SH-SY5Y (cell line): ENCODE results near the gene ELMOD3.

ENCODE experiments used
- GATA2 ChIP-seq: IDR thresholded peaks from 2 replicates; pipeline ENCODE4 v1.6.1; 2011; ENCODE audit warnings: mild to moderate bottlenecking, low read depth, low read length
- GATA3 ChIP-seq: IDR thresholded peaks from 2 replicates; pipeline ENCODE4 v1.6.1; 2011; ENCODE audit warnings: low read depth, mild to moderate bottlenecking, low read length, moderate library complexity

The ELMOD3 gene

DNA sequence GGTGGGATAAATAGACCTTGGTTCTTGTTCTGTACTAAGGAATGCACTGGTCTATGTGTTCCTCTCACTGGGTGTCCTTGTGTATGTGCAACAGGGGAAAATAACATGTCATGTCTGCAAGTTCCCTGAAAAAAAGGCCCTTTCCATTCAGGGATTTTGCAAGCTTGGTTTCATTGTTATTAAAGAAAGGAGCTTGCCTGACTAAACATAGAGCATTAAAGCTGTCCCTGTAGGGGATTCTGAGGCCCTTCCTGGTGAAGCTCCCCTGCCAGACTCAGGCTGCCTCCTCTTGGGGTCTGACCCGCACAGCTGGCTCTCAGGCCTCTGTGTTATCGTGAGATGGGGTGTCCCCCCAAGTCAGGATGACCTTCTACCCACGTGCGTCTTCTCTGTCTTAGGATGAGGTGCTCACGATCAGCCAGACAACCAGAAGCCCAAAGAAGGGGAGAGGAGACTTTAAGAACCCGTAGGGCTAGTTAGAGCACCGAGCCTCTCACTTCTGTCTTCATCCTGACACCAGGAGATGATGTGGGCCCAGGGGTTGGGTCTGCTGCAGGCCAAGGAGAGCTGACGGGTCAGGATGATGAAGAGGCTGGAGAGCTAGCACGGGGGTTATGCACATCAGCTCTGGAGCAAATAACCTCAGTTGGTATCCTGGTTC, 34.4 kb downstream of the ELMOD3 start:
- TF ChIP-seq GATA3 (no peak), GATA2 (no peak)

DNA sequence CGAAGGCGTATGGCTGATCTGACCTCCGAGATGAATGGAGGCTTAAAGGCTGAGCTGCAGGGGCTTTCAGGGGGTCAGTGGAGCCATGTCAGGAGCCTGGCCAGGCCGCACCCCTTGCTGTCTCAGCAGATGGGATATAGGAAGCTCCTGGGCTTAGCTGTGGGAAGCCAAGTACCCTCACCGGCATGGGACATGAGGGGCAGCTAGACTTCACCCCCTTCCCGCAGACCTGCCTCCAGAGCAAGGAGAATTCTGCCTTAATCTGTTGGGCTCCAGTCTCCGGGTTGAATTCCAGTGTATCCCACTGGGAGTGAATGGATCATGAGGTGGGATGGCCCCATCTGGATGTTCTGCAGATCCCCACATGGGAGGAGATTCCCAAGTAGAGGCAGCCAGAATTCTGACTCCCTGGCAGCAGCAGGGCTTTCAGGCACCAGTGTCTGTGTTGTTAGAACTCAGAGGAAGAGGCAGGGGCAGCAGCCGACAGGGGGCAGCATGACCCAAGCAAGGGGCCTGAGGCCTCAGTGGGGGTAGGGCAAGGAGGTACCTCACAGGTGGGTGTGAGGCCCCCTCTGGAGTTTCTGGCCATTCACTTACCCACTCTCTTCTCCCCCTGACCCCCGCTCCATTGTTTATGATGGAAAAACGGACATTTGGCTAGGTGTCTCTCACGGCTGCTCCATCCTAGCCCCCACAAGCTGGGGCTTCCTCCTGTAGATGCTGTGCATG, 36.5 kb downstream of the ELMOD3 start:
- no peak for TF ChIP-seq GATA3
- no peak for TF ChIP-seq GATA2

DNA sequence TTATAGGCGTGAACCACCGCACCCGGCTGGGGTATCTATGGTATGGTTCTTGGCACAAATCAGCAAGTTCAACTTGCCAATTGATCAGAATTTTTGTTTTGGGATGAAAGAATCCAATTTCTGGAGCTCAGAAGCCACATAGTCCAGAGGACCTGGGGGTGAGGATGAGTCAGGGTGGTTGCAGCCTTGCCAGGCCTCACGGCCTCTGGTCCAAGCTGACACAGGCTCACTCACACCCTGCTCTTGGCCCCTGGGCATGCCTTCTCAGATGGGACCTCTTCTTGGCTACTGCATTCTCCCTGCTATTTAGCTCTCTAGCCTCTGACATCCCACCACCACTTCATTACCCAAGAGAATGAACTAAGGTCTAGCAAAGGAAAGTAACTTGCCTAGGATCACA, 39.3 kb downstream of the ELMOD3 start:
- TF ChIP-seq GATA2: no peak
- no peak for TF ChIP-seq GATA3

DNA sequence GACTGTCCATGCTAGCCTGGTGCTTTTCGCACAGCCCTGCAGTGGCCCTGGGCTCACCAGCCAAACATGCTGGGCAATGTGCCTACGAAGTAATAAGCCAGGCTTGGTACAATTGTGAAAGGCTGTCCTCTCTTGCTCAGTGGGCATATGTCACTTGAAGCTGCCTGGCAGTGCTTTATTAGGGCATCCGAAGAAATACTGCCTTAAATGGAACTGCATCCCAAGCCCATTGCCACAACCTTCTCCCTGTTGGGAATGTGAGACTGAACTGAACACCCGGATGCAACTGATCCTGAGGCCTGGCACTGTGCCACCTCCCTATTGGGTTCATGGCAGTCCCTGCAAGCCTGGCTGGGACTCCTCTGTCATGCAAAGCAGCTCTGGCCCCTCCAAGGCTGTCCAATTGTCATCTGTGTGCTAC, 39.7 kb downstream of the ELMOD3 start:
- TF ChIP-seq GATA3: no peak
- TF ChIP-seq GATA2: no peak

DNA sequence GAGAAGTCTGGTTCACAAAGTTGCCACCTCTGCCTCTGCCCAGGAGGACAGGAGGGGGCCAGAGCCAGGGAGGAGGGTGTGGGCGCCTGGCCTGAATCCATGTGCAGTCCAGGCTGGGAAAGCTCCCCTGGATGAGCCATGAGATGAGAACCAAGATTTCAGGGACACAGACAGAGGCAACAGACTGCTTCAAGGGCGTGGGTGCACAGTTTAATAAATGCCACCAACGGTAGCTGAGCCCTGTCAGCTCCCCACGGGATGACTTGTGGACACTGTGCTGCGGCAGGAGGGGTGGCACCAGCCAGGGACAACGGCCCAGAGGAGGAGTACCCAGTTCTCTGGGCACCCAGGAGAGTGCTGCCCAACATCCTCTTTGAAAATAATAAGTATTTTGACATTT, 40.4 kb downstream of the ELMOD3 start:
- no peak for TF ChIP-seq GATA2
- no peak for TF ChIP-seq GATA3

DNA sequence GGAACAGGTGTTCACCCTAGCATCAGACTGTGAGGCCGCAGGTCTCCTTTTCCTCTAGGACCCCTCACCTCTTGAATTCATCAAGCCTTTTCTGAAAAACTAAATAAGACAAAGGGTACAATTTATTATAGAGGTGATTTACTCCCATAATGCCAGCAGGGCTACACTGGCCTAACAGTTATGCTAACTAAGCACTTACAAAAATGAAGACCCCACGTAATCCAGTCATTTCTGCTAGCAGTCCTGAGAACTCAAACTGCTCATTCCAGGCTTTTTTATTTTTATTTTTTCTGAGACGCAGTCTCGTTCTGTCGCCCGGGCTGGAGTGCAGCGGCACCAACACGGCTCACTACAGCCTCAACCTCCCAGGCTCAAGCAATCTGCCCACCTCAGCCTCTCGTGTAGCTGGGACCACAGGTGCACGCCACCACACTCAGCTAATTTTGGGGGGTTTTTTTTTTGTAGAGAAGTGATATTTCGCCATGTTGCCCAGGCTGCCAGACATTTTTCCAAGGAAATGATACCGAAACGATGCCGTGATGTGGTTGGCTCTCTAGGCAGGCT, 41.4 kb downstream of the ELMOD3 start:
- TF ChIP-seq GATA3 (no peak), GATA2 (no peak)

DNA sequence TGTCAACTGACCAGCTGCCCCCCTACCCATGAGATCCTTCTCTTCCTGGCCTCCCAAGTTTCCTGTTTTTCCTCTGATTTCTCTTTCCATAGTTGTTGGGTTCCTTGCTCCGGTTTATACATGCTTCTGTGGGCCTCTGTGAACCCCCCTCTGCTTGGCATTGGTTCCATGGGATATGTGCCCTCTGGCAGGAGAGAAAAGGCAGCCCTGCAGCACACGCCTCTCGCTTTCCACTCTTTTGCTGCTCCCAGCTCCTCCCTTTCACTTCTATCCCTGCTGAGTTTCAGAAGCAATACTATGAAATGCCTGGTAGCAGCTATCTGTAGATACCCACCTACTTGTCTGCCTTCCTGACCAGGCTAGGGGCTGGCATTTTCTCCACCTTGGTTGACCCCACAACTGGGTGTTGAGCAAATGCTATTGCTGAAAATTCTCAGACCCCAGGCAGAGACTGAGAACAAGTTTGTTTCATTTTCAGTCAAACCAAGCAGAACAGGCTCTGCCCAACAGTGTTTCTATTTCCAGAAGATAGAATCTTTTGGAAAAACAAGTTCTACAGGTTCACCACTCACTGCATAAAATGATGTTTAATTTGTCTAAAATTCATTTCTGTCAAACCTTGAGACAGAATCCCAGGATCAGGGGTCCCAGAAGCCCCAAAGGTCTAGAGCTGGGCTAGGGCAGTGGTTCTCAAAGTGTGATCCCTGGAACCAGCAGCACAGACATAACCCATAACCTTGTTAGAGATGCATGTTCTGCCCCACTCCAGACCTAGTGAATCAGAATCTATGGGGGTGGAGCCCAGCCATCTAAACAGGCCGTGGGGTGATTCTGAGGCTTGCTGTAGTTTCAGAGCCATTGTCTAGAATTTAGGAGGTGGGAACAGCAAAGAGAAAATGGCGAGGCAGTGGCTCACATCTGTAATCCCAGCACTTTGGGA, 42.2 kb downstream of the ELMOD3 start:
- no peak for TF ChIP-seq GATA2
- TF ChIP-seq GATA3: no peak

DNA sequence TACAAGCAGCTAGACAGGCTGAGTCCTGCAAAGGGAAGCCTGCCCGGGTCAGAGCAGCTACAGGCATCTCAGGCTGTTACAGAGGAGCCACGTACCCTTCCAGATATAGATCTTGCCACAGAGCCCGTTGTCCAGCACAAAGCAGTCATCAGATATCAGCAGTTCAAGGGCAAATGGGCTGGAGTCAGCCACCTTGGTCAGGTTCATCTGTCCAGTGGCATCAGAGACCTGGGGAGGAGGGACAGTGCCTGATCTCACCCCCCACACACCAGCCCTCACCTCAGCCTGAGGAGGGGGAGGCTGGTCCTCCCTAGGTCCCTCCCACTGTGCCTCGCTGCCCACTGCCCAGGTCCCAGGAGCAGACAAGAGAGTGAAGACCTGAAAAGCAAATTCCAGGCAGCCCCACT, 43.4 kb downstream of the ELMOD3 start:
- peak; percentile 74 for TF ChIP-seq GATA2
- no peak for TF ChIP-seq GATA3

DNA sequence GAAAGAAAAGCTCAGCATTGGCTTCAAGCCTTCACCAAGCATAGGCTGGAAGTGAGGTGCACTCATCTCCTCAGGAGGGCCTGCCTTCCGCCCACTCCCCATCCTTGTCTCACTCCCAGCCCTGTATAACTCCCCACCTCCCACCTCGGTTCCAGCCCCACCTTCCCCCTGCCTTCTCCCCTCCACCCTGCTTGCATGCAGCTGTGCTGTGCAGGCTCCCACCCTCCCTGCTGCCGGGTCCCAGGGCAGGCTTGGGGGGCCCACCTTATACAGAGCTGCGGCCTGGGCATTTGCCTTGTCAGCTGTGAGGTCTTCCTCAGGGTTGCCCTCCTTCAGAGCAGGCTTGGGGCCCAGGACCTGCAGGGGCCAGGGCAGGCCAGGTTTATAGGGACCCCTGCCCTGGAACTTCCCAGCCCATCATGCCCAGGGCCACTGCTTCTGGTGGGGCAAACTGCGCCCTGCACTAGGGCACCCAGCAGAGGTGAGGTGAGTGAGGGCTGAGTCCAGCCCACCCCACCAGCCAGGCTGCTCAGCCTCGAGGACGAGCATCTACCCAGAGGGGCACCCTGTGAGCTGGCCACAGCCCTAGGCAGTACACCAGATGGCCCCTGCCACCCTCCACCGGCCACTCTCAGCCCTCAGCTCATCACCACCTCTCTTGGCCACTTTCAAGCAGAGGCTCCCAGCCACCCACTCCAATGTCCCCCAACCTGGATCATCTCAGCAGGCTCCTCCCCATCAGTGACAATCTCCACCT, 44.0 kb downstream of the ELMOD3 start:
- no peak for TF ChIP-seq GATA3
- TF ChIP-seq GATA2: no peak

DNA sequence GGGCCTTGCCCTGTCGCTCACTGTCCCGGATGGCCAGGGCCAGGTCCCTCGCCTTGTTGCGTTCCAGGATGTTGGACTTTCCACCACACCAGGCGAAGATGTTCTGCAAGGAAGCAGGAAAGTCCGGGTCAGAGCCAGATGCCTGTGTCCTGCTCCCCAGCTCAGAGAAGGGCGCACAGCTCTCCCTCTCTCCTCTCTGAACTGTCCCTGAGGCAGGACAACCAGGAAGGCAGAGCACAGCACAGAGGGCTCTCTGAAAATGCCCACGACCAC, 44.5 kb downstream of the ELMOD3 start:
- TF ChIP-seq GATA3: no peak
- no peak for TF ChIP-seq GATA2

DNA sequence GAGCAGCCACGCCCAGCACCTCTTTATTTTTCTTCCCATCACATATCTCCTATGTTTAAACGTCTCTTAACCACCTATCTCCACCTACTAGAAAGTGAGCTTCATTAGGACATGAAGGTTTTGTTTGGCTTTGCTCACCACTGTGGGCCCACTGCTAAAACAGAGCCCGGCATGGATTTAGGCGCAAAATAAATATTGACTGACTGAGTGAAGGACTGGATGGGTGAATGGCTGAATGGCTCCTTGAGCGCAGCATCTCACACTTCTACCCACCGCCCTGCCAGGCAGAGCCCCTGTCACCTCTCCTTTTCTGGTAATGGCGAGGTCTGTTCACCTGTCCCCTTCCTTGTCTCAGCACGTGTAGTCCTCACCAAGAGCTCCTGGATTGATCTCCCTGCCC, 45.5 kb downstream of the ELMOD3 start:
- TF ChIP-seq GATA3: no peak

DNA sequence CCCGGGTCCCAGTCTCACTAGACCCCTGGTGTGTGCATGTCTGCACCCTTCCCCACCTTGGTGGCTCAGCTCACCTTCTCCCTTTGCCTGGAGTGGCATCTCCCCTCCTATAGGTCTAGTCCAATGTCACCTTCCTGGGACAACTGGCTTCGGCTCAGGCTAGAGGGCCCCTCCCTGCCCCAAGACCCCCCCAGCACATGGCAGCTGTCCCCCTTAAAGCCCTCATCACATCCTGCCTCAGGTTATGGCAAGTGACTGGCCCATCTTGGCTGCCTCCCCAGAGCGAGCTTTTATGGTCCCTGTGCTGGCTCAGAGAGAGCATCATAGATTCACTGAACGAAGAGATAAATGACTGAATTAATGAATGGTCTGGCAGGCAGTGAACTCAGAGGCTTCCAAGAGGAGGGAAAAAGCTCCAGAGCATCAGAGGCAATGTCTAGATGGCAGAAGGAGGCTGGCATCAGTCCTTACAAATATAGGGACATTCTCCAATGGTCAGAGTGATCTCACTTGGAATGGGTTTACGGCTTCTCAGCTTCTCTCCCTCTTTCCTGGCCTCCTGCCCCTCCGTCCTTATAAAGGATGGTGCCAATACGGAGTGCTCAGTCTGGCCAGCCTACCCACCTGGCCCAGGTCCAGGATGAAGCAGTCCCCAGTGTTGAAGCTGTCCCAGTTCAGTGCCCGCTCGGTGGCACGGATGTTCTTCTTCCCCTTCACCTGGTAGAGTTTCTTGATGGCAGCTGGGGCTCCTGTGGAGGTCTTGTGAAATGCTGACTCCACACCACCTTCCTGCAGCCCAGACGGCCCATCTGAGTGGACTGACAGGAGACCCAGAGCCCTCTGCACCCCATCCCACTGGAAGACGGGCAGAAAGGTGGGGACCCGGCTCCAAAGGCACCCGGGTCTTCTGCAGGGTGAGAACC, 46.2 kb downstream of the ELMOD3 start:
- no peak for TF ChIP-seq GATA2
- TF ChIP-seq GATA3: no peak

DNA sequence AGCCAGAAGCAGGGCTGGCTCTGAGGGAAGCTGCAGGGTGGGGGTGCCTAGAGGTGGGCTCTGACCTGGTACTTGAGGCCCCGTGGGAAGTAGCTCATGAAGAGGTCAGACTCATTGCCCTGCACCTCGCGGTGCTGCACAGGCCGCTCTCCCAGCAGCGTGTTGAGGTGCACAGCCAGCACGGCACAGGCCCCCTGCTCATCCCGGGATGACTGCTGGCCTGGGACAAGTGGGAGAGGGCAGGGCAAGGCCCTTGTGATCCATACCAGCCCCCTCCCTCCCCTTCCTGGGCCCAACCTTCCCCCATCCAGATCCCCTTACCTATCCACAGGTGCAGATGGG, 46.9 kb downstream of the ELMOD3 start:
- TF ChIP-seq GATA2 (no peak), GATA3 (no peak)
